Loucy (cell line): ENCODE results near the gene CIAPIN1.

Source experiments
- H2AFZ ChIP-seq: fragments of 200-600 bp; sonication (generic); 2 replicates; pipeline ENCODE4 v1.6.0; 2016; ENCODE audit warnings: antibody characterized with exemption, mild to moderate bottlenecking, low read length, moderate library complexity
- H3F3A ChIP-seq: fragments of 200-600 bp; 2 replicates; pipeline ENCODE4 v1.6.0; 2016; ENCODE audit warnings: antibody characterized with exemption, low read depth, mild to moderate bottlenecking
- H3K27me3 ChIP-seq: fragments of 200-600 bp; sonication (generic); 2 replicates; pipeline ENCODE4 v1.6.1; 2014; ENCODE audit warnings: low read length, mild to moderate bottlenecking; ENCODE audit not compliant: insufficient read depth, poor library complexity, severe bottlenecking
- H3K36me3 ChIP-seq: fragments of 200-600 bp; sonication (generic); 2 replicates; pipeline ENCODE4 v1.6.1; 2016; ENCODE audit warnings: low read length; ENCODE audit not compliant: insufficient read depth
- H3K4me1 ChIP-seq: fragments of 200-600 bp; sonication (generic); 2 replicates; pipeline ENCODE4 v1.5.1; 2014; ENCODE audit warnings: low read length, mild to moderate bottlenecking; ENCODE audit not compliant: insufficient read depth, poor library complexity, severe bottlenecking
- H3K4me2 ChIP-seq: fragments of 200-600 bp; sonication (generic); 2 replicates; pipeline ENCODE4 v1.6.0; 2014; ENCODE audit warnings: antibody characterized with exemption, low read length, low read depth, mild to moderate bottlenecking; ENCODE audit not compliant: poor library complexity, severe bottlenecking
- H3K4me3 ChIP-seq: fragments of 200-600 bp; sonication (generic); 2 replicates; pipeline ENCODE4 v1.5.1; 2014; ENCODE audit warnings: low read length, mild to moderate bottlenecking, mixed read lengths; ENCODE audit not compliant: poor library complexity, severe bottlenecking
- H3K79me2 ChIP-seq: fragments of 200-600 bp; sonication (generic); 2 replicates; pipeline ENCODE4 v1.6.1; 2014; ENCODE audit warnings: low read length; ENCODE audit not compliant: insufficient read depth
- H3K9ac ChIP-seq: fragments of 200-600 bp; sonication (generic); 2 replicates; pipeline ENCODE4 v1.6.0; 2014; ENCODE audit warnings: mild to moderate bottlenecking, low read depth, low read length, moderate library complexity; ENCODE audit not compliant: poor library complexity, severe bottlenecking
- H3K9me2 ChIP-seq: fragments of 200-600 bp; sonication (generic); replicated peaks from 2 replicates; pipeline ENCODE4 v1.6.1; 2016; ENCODE audit warnings: low read depth, low read length, mixed read lengths
- H3K9me3 ChIP-seq: fragments of 200-600 bp; sonication (generic); 2 replicates; pipeline ENCODE4 v1.6.1; 2014; ENCODE audit warnings: mild to moderate bottlenecking, antibody characterized with exemption, low read length, low read depth; ENCODE audit not compliant: insufficient read depth
- H4K20me1 ChIP-seq: fragments of 200-600 bp; sonication (generic); 2 replicates; pipeline ENCODE4 v1.6.0; 2014; ENCODE audit warnings: antibody characterized with exemption, low read length, mild to moderate bottlenecking; ENCODE audit not compliant: insufficient read depth, poor library complexity, severe bottlenecking
- CTCF ChIP-seq: fragments of 200-600 bp; sonication (generic); conservative IDR thresholded peaks from 2 replicates; pipeline ENCODE4 v1.5.1; 2014; ENCODE audit warnings: mild to moderate bottlenecking, antibody characterized with exemption, low read length
- EZH2phosphoT487 ChIP-seq: fragments of 200-600 bp; IDR thresholded peaks from 2 replicates; pipeline ENCODE4 v1.6.1; 2018; ENCODE audit warnings: antibody characterized with exemption, mild to moderate bottlenecking, moderate library complexity, borderline replicate concordance

Gene CIAPIN1

GRCh38 chr16:57486858-57487834 is 40.0 kb upstream of the CIAPIN1 start:
- Histone ChIP-seq H3K27me3 (no peaks in the 10 kb centered on the region), H3F3A (no peaks in the 10 kb centered on the region), H3K4me3 (peak overlapping the region; percentile 90), H3K4me2 (peak overlapping the region; percentile 68), H3K9me3 (no peaks in the 10 kb centered on the region), H3K4me1 (peaks cover 26% of the 10 kb centered on the region), H3K9ac (peak overlapping the region; percentile 29), H3K9me2 (no peaks in the 10 kb centered on the region), H3K36me3 (no peaks in the 10 kb centered on the region), H3K79me2 (peaks cover 8% of the 10 kb centered on the region; the same call in 1 of the 2 replicates), H2AFZ (peak overlapping the region; percentile 92), H4K20me1 (no peaks in the 10 kb centered on the region)
- TF ChIP-seq EZH2phosphoT487 (no peak), CTCF (no peak)

GRCh38 chr16:57485916-57486857 is 39.0 kb upstream of the CIAPIN1 start, which contains the start of gene DOK4:
TSS of gene DOK4 (minus strand) at chr16:57486493. CDS start at chr16:57479507, 6,986 bp downstream.
- H3K9me2 ChIP-seq, result no peaks in the 10 kb centered on the region
- TF ChIP-seq CTCF (no peak), EZH2phosphoT487 (no peak)
- H3K9me3 ChIP-seq, result no peaks in the 10 kb centered on the region
- H4K20me1 ChIP-seq, result no peaks in the 10 kb centered on the region
- H3K27me3 ChIP-seq, result no peaks in the 10 kb centered on the region
- H3K36me3 ChIP-seq, result no peaks in the 10 kb centered on the region
- peaks cover 8% of the 10 kb centered on the region; the same call in 1 of the 2 replicates for H3K79me2 ChIP-seq
- peak within 1 kb of the TSS; percentile 92 for H2AFZ ChIP-seq
- peak within 1 kb of the TSS; percentile 72 for H3K9ac ChIP-seq
- peak within 1 kb of the TSS; percentile 81 for H3K4me2 ChIP-seq
- H3K4me3 ChIP-seq, result peak within 1 kb of the TSS; percentile 90
- no peaks in the 10 kb centered on the region for H3F3A ChIP-seq
- H3K4me1 ChIP-seq, result peaks cover 26% of the 10 kb centered on the region

- Histone ChIP-seq H3K4me3 (peak overlapping the region; percentile 90), H3K9me3 (no peaks in the 10 kb centered on the region), H3K4me2 (peak overlapping the region; percentile 81), H3K4me1 (peaks cover 26% of the 10 kb centered on the region), H3K36me3 (no peaks in the 10 kb centered on the region), H3K9me2 (no peaks in the 10 kb centered on the region), H3K27me3 (no peaks in the 10 kb centered on the region), H4K20me1 (no peaks in the 10 kb centered on the region), H3K9ac (peak overlapping the region; percentile 72), H3K79me2 (peaks cover 8% of the 10 kb centered on the region; the same call in 1 of the 2 replicates), H2AFZ (peak overlapping the region; percentile 74), H3F3A (no peaks in the 10 kb centered on the region)
- TF ChIP-seq EZH2phosphoT487, result no peak
- TF ChIP-seq CTCF, result no peak
Observed at GRCh38 chr16:57485091-57485915, 38.1 kb upstream of the CIAPIN1 start.
